ENCODE measurements around the gene ZNF407.

DNA sequence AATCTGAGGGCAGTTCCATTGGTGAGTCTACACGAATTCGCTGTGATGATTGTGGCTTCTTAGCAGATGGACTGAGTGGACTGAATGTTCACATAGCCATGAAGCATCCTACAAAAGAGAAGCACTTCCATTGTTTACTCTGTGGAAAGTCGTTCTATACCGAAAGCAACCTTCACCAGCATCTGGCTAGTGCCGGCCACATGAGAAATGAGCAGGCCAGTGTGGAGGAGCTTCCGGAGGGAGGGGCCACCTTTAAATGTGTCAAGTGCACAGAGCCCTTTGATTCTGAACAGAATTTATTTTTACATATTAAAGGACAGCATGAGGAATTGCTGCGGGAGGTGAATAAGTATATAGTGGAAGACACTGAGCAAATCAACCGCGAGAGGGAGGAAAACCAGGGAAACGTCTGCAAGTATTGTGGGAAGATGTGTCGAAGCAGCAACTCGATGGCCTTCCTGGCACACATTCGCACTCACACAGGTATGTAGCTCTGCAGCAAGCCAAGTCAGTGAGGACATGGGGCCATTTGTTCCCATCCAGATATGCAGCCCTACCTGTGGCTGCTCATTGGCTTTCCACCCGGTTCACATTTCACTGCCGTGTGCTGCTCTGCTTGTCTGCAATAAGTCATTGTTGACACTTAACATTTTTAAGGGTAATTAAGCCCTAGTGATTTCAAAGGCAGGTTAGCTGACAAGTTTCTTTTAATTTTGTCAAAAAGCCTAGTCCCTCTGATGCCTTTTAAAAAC is 37.7 kb downstream of the ZNF407 start:
- TF ChIP-seq, protein P1, sequence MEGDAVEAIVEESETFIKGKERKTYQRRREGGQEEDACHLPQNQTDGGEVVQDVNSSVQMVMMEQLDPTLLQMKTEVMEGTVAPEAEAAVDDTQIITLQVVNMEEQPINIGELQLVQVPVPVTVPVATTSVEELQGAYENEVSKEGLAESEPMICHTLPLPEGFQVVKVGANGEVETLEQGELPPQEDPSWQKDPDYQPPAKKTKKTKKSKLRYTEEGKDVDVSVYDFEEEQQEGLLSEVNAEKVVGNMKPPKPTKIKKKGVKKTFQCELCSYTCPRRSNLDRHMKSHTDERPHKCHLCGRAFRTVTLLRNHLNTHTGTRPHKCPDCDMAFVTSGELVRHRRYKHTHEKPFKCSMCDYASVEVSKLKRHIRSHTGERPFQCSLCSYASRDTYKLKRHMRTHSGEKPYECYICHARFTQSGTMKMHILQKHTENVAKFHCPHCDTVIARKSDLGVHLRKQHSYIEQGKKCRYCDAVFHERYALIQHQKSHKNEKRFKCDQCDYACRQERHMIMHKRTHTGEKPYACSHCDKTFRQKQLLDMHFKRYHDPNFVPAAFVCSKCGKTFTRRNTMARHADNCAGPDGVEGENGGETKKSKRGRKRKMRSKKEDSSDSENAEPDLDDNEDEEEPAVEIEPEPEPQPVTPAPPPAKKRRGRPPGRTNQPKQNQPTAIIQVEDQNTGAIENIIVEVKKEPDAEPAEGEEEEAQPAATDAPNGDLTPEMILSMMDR (IDR thresholded peaks at IDR 0.05; ENCODE audit: borderline replicate concordance, extremely low read depth, low read length, poor library complexity, severe bottlenecking), result no peak
- no peak for TF ChIP-seq EZH2 (IDR thresholded peaks at IDR 0.05; ENCODE audit: borderline replicate concordance, low read depth, low read length, severe bottlenecking)

Data from DND-41 (cell line).